Measurements from ENCODE around the gene AGBL4.

AGBL4 gene

GRCh38 chr1:48761986-48762385 is 1261.8 kb downstream of the AGBL4 start:
- no peak for DNase-seq (ENCODE audit: low spot score)

- DNase-seq (ENCODE audit: low spot score), result no peak
These were observed 1262.3 kb downstream of the AGBL4 start for GRCh38 chr1:48761411-48761810.

- DNase-seq (ENCODE audit: low spot score), result no peak
These were observed 1262.9 kb downstream of the AGBL4 start for GRCh38 chr1:48760857-48761256.

GRCh38 chr1:48758976-48759375 is 1264.8 kb downstream of the AGBL4 start:
- DNase-seq (ENCODE audit: low spot score), result no peak

GRCh38 chr1:48757363-48757762 is 1266.4 kb downstream of the AGBL4 start:
- no peak for DNase-seq (ENCODE audit: low spot score)

- no peak for DNase-seq (ENCODE audit: low spot score)
These were observed 1267.0 kb downstream of the AGBL4 start for GRCh38 chr1:48756683-48757316.

- no peak for DNase-seq (ENCODE audit: low spot score)
These were observed 1270.5 kb downstream of the AGBL4 start for GRCh38 chr1:48753293-48753692.

- DNase-seq (ENCODE audit: low spot score), result peak; percentile 55
These were observed 1273.6 kb downstream of the AGBL4 start for GRCh38 chr1:48750109-48750508.

- DNase-seq (ENCODE audit: low spot score), result no peak
These were observed 1274.7 kb downstream of the AGBL4 start for GRCh38 chr1:48749068-48749467.

- no peak for DNase-seq (ENCODE audit: low spot score)
These were observed 1276.8 kb downstream of the AGBL4 start for GRCh38 chr1:48746906-48747305.

GRCh38 chr1:48744032-48744431 is 1279.7 kb downstream of the AGBL4 start:
- no peak for DNase-seq (ENCODE audit: low spot score)

- no peak for DNase-seq (ENCODE audit: low spot score)
These were observed 1280.3 kb downstream of the AGBL4 start for GRCh38 chr1:48743480-48743879.

- no peak for DNase-seq (ENCODE audit: low spot score)
These were observed 1282.4 kb downstream of the AGBL4 start for GRCh38 chr1:48741380-48741779.

- no peak for DNase-seq (ENCODE audit: low spot score)
These were observed 1283.1 kb downstream of the AGBL4 start for GRCh38 chr1:48740621-48741020.

GRCh38 chr1:48739091-48739490 is 1284.7 kb downstream of the AGBL4 start:
- no peak for DNase-seq (ENCODE audit: low spot score)

GRCh38 chr1:48738356-48738755 is 1285.4 kb downstream of the AGBL4 start:
- no peak for DNase-seq (ENCODE audit: low spot score)

- DNase-seq (ENCODE audit: low spot score), result no peak
These were observed 1288.0 kb downstream of the AGBL4 start for GRCh38 chr1:48735796-48736195.

- no peak for DNase-seq (ENCODE audit: low spot score)
These were observed 1293.4 kb downstream of the AGBL4 start for GRCh38 chr1:48730164-48730910.

GRCh38 chr1:48728584-48728983 is 1295.2 kb downstream of the AGBL4 start:
- no peak for DNase-seq (ENCODE audit: low spot score)

GRCh38 chr1:48726557-48727215 is 1297.1 kb downstream of the AGBL4 start:
- no peak for DNase-seq (ENCODE audit: low spot score)

- no peak for DNase-seq (ENCODE audit: low spot score)
These were observed 1297.6 kb downstream of the AGBL4 start for GRCh38 chr1:48726139-48726538.

- no peak for DNase-seq (ENCODE audit: low spot score)
These were observed 1298.3 kb downstream of the AGBL4 start for GRCh38 chr1:48725341-48726046.

- no peak for DNase-seq (ENCODE audit: low spot score)
These were observed 1302.8 kb downstream of the AGBL4 start for GRCh38 chr1:48720929-48721328.
